Activated effector memory CD4-positive, alpha-beta T cell treated with Interleukin-2 at 50 U/mL for 16 hours (primary cell): Measurements from ENCODE around the gene ETDA.
"Not testable (repeated sequence)": the region's sequence is repeated elsewhere in the genome, so short reads cannot be mapped to it uniquely, and the experiment has no call there.

ENCODE experiments used
- DNase-seq: peaks from one replicate; pipeline ENCODE4 v3.0.0-alpha.2; 2020

ETDA gene

DNA sequence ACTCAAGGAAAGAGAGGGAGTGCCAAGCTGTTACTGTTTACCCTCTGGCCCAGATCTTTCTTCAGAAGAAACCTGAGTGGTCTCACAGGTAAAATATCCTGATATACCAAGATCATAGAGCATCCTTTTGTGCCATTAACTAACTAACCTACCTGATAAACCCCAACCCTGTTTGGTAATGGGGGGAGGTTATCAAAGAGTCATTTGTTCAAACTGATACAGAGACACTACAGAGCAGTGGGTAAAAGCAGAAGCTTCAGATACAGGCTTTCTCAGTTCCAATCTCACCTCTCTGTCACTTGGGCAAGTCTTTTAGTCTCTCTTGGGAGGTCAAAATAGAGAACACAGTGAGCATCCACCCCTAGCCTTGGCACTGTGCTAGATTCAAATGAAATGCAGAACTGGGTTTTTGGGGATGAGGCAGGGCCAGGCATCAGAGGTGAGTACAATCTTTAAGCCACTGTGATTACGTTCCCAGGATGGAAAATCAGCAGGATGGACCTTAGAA, at the start of gene ETDA:
Gene ETDA (plus strand): TSS at position 51 of the 508 bp plus-strand sequence. CDS start 1,216 bp downstream, outside the sequence.
- DNase-seq = not testable (repeated sequence)

GRCh38 chrX:135206427-135206826, 45.4 kb upstream of the ETDA start:
- DNase-seq = not testable (repeated sequence)

DNA sequence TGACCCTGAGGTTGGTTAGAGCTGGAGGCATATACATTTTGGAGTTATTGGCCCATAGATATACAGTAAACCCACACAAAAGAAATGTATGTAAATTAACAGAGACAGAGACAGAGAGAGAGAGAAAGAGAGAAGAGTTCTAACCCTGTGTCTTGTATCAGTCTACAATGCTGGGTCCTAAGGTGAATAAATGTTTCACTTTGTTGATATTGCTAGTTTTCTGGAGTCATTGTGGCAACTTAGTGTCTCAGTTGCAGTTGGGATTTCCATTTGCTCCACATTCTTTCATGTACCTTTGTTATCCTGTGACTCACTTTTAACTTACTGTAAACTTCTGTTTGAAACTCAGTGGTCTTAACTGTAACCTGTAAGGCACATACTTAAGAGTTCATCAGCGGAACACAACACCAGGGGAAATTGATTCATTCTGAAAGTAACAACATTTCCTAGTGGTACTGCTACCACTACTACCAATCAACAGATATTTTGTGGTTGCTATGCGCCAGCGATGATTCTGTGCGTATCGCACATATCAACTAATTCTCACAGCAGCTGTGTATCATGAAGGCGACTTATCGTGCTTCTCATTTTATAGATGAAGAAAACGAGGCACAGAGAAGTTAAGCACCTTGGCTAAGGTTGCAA, 38.5 kb upstream of the ETDA start:
- no peak for DNase-seq

- not testable (repeated sequence) for DNase-seq
These were observed 5.9 kb upstream of the ETDA start for GRCh38 chrX:135245989-135246388.

DNA sequence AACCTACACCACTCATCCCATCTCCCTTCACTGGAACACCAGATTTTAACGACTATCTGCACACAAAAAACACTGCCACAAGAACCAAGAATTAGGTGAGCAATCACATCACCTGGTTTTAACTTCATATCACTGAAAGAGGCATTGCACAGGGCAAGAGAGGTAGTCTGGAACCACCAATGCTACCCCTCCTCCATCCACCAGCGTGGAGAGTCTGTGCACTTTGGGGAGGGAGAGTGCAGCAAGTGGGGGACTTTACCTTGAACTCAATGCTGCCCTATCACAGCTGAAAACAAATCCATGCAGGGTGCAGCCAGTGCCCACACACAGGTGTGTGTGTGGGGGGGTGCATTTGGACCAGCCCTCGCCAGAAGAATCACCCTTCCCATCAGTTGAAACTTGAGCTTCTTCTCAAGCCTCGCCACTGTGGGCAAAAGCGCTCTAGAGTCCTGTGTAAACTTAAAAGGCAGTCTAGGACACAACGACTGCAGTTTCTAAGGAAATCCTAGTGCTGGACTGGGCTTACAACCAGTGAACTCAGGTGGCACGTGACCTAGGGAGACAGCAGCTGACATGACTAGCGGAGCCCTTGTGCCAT, 4.3 kb downstream of the ETDA start:
- not testable (repeated sequence) for DNase-seq

DNA sequence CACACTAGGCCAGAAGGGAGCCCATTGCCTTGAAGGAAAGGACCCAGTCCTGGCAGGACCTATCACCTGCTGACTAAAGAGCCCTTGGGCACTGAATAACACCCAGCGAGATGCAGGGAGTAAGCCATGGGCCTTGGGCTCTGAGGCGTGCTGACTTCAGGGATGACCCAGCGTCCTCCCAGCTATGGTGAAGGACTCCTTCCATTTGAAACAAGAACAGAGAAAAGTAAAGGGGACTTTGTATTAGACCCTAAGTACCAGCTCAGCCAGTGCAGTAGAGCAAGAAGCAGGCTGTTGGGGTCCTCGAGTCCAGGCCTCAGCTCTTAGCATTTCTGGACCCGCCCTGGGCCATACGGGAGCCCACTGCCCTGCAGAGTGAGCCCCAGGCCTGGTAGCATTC, 5.1 kb downstream of the ETDA start:
- no peak for DNase-seq

- DNase-seq = no peak
These were observed 5.6 kb downstream of the ETDA start for GRCh38 chrX:135257469-135257868.

DNA sequence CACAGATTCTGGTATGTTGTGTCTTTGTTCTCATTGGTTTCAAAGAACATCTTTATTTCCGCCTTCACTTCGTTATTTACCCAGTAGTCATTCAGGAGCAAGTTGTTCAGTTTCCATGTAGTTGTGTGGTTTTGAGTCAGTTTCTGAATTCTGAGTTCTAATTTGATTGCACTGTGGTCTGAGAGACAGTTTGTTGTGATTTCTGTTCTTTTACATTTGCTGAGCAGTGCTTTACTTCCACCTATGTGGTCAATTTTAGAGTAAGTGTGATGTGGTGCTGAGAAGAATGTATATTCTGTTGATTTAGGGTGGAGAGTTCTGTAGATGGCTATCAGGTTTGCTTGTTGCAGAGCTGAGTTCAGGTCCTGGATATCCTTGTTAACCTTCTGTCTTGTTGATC, 9.1 kb downstream of the ETDA start:
- DNase-seq = not testable (repeated sequence)

DNA sequence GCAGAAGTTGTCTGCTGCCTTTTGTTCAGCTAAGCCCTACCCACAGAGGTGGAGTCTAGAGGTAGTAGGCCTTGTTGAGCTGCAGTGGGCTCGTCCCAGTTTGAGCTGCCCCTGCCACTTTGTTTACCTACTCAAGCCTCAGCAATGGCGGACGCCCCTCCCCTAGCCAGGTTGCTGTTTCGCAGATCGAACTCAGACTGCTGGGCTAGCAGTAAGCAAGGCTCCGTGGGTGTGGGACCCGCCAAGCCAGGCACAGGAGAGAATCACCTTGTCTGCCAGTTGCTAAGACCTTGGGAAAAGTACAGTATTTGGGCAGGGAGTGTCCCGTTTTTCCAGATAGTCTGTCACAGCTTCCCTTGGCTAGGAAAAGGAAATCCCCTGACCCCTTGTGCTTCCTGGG, 11.5 kb downstream of the ETDA start:
- DNase-seq = not testable (repeated sequence)

- no peak for DNase-seq
These were observed 12.3 kb downstream of the ETDA start for GRCh38 chrX:135264206-135264605.

- DNase-seq = no peak
These were observed 21.3 kb downstream of the ETDA start for GRCh38 chrX:135273162-135273561.

DNA sequence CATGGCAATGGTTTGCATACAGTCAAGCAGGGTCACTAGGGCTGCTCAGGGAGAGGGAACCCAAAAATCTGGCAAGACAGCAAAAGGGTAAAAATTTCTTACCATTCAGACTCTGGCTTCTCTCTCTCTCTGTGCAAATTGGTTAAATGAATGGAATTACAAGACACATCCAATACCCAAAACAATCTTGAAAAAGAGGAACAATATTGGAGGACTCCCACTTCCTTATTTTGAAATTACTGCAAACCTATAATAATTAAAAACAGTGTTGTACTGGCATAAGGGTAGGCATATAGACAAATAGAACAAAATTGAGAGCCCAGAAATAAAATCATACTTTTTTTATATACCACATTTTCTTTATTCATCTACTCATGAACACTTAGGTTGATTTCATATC, 24.1 kb downstream of the ETDA start:
- no peak for DNase-seq

DNA sequence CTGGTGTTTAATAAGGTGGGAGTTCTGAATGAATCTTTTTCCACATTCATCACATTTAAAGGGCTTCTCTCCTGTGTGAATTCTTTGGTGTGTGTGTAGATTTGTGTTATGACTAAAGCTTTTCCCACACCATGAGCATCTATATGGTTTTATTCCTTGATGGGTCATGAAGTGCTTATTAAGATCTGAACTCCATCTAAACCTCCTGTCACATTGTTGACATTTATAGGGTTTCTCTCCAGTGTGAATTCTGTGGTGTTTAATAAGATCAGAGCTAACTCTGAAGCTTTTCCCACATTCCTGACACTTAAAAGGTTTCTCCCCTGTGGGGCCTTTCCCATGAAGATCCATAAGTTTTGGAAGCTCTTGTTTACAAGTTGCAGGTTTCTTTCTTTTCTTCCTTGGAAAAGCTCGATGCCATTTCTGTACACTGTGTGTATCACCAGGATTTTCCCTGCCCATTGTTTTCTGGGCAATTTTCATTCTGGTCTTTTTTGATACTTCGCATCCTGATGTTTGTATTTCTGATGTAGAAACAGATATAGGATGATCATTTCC, 35.5 kb downstream of the ETDA start:
- no peak for DNase-seq

DNA sequence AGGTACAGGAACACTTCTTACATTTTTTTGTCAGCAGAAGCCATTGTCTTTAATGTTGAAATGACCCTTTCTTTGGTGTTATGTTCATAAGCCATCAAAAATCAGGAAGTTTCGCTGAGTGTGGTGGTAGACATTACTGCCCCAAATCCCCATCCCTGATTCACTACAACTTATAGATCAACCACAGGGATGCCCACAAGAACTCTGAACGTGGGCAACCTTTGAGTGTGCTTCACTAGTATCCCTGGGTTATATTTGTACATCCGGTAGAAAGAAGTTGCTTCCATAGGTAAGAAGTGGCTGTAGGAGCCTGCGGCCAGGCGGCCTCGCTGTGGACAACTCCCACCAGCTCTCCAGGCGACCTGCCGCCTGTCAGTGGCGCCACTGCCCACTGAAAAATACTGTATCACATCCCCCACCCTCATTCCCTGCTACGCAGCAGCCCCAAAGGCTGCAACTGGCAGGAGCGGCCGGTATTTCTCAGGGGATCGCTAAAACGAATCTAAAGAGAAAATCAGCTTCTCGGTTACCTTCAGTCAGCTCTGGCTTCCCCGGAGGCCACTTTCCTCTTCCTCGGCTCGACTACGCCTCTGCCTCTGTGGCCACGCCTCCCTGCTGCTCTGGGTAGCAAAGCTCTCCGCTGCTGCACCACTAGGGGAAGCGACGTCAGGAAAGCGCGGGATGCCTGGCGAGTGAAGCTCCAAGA, 43.5 kb downstream of the ETDA start:
- DNase-seq = peak; percentile 49

GRCh38 chrX:135295944-135296305, 44.1 kb downstream of the ETDA start:
- DNase-seq = no peak

- no peak for DNase-seq
These were observed 50.5 kb downstream of the ETDA start for GRCh38 chrX:135302269-135302873.
